A549 (cell line): ENCODE results near the gene GSTM2. TPM values are rescaled to one million over a fixed set of nuclear protein-coding genes. Genes with fewer than 3 reads are reported as not detected.
A peak's percentile ranks its signal among the peaks of the same experiment; 100 is the strongest.

Source experiments
- ATAC-seq, 2 experiments: fragments of 200-7000 bp in 1 of 2; fragments of >200 bp in 1 of 2; cut with Nextera tagmentation in 1 of 2; cut with Tn5 transposase in 1 of 2; 3 replicates each; pipeline versions ENCODE4 v1.8.0 to v1.9.1; 2018 to 2020; ENCODE audit warnings: mild to moderate bottlenecking in 1 of 2, moderate library complexity in 1 of 2
- CTCF ChIA-PET: fragments of 300-600 bp; sonication (Branson Sonifier 250); formaldehyde crosslinking; extraction: SDS; loops from one replicate; lab custom pipeline; 2021; ENCODE audit warnings: antibody characterized with exemption, inconsistent platforms; lab: Yijun Ruan, JAX
- POLR2A ChIA-PET: fragments of 350-600 bp; formaldehyde crosslinking; extraction: SDS; loops from one replicate; lab custom pipeline; 2021; ENCODE audit warnings: antibody characterized with exemption, inconsistent platforms; lab: Yijun Ruan, JAX
- DNase-seq, 2 experiments: peaks; one replicate each; pipeline versions ENCODE4 v3.0.0 to v3.0.0-alpha.2; 2011 to 2016; ENCODE audit warnings: low read depth in 1 of 2, low spot score in 1 of 2
- FAIRE-seq: peaks from 2 replicates; lab custom pipeline; 2011; peaks lifted over from hg19 to GRCh38; lab: Jason Lieb, UNC
- H3K27ac ChIP-seq, 2 experiments: fragments of >200 bp; sonication (Bioruptor Twin); formaldehyde crosslinking; 3 replicates each; pipeline ENCODE4 v1.5.1; 2016 to 2017
- H3K4me1 ChIP-seq: fragments of >200 bp; sonication (Bioruptor Twin); formaldehyde crosslinking; 3 replicates; pipeline ENCODE4 v1.6.1; 2016
- H3K4me2 ChIP-seq: fragments of >200 bp; sonication (Bioruptor Twin); formaldehyde crosslinking; 3 replicates; pipeline ENCODE4 v1.6.1; 2016
- H3K4me3 ChIP-seq: fragments of >200 bp; sonication (Bioruptor Twin); formaldehyde crosslinking; 3 replicates; pipeline ENCODE4 v1.5.1; 2016
- H3K9me3 ChIP-seq: fragments of >200 bp; sonication (Bioruptor Twin); formaldehyde crosslinking; 3 replicates; pipeline ENCODE4 v1.6.1; 2016
- BCL3 ChIP-seq: fragments of >200 bp; sonication (Bioruptor Twin); formaldehyde crosslinking; IDR thresholded peaks from 3 replicates; pipeline ENCODE4 v1.6.1; 2016
- CBX8 ChIP-seq: fragments of 200-600 bp; sonication (generic); IDR thresholded peaks from 2 replicates; pipeline ENCODE4 v1.6.1; 2016
- CTCF ChIP-seq: fragments of >200 bp; sonication (Bioruptor Twin); formaldehyde crosslinking; IDR thresholded peaks from 3 replicates; pipeline ENCODE4 v1.5.1; 2016
- ELK1 ChIP-seq: fragments of 150-350 bp; IDR thresholded peaks from 2 replicates; pipeline ENCODE4 v1.6.1; 2014; ENCODE audit warnings: low read depth, mild to moderate bottlenecking, low read length
- EP300 ChIP-seq, 2 experiments: fragments of >200 bp; sonication (Bioruptor Twin); formaldehyde crosslinking; IDR thresholded peaks; 2 replicates in 1 of 2; 3 replicates in 1 of 2; pipeline ENCODE4 v1.6.1; 2016 to 2017
- HES2 ChIP-seq: fragments of >200 bp; sonication (Bioruptor Twin); formaldehyde crosslinking; IDR thresholded peaks from 2 replicates; pipeline ENCODE4 v1.6.1; 2016
- HEYL ChIP-seq: fragments of 250-450 bp; sonication (Bioruptor Pico); IDR thresholded peaks from 2 replicates; pipeline ENCODE4 v1.8.0; 2021; ENCODE audit warnings: mild to moderate bottlenecking, moderate library complexity
- HOXA7 ChIP-seq: fragments of 250-450 bp; sonication (Bioruptor Pico); IDR thresholded peaks from 2 replicates; pipeline ENCODE4 v1.5.0; 2020; ENCODE audit warnings: mild to moderate bottlenecking, moderate library complexity
- JUNB ChIP-seq: fragments of >200 bp; sonication (Bioruptor Twin); formaldehyde crosslinking; IDR thresholded peaks from 2 replicates; pipeline ENCODE4 v1.6.1; 2016
- MAFK ChIP-seq: fragments of 450-650 bp; IDR thresholded peaks from 2 replicates; pipeline ENCODE4 v1.6.1; 2014; ENCODE audit not compliant: partially characterized antibody
- MAX ChIP-seq: IDR thresholded peaks from 2 replicates; pipeline ENCODE4 v1.6.1; 2012
- PBX3 ChIP-seq: IDR thresholded peaks from 2 replicates; pipeline ENCODE4 v1.6.1; 2012
- POLR2AphosphoS2 ChIP-seq: conservative IDR thresholded peaks from 2 replicates; pipeline ENCODE4 v1.6.1; 2012; ENCODE audit warnings: low read length, improper control_type of control experiment, inconsistent platforms
- RAD21 ChIP-seq, 2 experiments: fragments of >200 bp in 1 of 2; sonication (Bioruptor Twin) in 1 of 2; formaldehyde crosslinking in 1 of 2; IDR thresholded peaks in 1 of 2; conservative IDR thresholded peaks in 1 of 2; 2 replicates in 1 of 2; 3 replicates in 1 of 2; pipeline ENCODE4 v1.6.1; 2012 to 2018; ENCODE audit warnings: inconsistent platforms in 1 of 2
- SMC3 ChIP-seq: fragments of >200 bp; sonication (Bioruptor Twin); formaldehyde crosslinking; IDR thresholded peaks from 3 replicates; pipeline ENCODE4 v1.6.1; 2018; ENCODE audit warnings: inconsistent platforms
- TFCP2L1 ChIP-seq: fragments of 250-450 bp; sonication (Bioruptor Pico); IDR thresholded peaks from 2 replicates; pipeline ENCODE4 v1.5.0; 2021; ENCODE audit warnings: mild to moderate bottlenecking
- ZNF302 ChIP-seq: fragments of 250-450 bp; sonication (Bioruptor Pico); IDR thresholded peaks from 2 replicates; pipeline ENCODE4 v1.9.0; 2021; ENCODE audit warnings: inconsistent platforms, mild to moderate bottlenecking, moderate library complexity
- ZSCAN20 ChIP-seq: fragments of 250-450 bp; sonication (Bioruptor Pico); IDR thresholded peaks from 2 replicates; pipeline ENCODE4 v1.8.0; 2022; ENCODE audit warnings: mild to moderate bottlenecking, moderate library complexity
- WGBS: methylation state at CpG from one replicate; pipeline ENCODE4 v1.1.6; 2017; ENCODE audit errors: missing lambda C conversion rate; 5-methylcytosine and 5-hydroxymethylcytosine counted together
- polyA plus RNA-seq, 4 experiments: library from polyadenylated mRNA; depleted of rRNA in 3 of 4; stranded (reverse); fragments of >200 nt; fragmentation: RNase III in 1 of 4; extraction: RNeasy Plus Mini Kit Qiagen cat#74134 plus additional on column Dnase treatment in 1 of 4; gene quantifications; 2 replicates in 3 of 4; 3 replicates in 1 of 4; pipeline ENCODE4 v1.2.3, GENCODE V29; 2011 to 2017

The GSTM2 gene
- polyA plus RNA-seq, 2 of the 4 experiments (the other 2 are of a cell fraction) = 4.8 to 6.5 TPM

- H3K27ac ChIP-seq = no peak overlapping the region
- WGBS = 58% methylated on average over 6 of the region's 9 CpGs
- no peak for TF ChIP-seq PBX3
- no peak for TF ChIP-seq SMC3
- no peak for TF ChIP-seq BCL3
- no peak for TF ChIP-seq HES2
- TF ChIP-seq ELK1 = no peak
- TF ChIP-seq HEYL = no peak
- no peak for TF ChIP-seq ZSCAN20 (CRISPR knock-in tag)
- TF ChIP-seq MAX = no peak
- no peak for TF ChIP-seq CBX8
- TF ChIP-seq EP300 (IDR thresholded peaks at IDR 0.05) = no peak
- no peak for TF ChIP-seq JUNB
- TF ChIP-seq HOXA7 (CRISPR knock-in tag) = no peak
- TF ChIP-seq MAFK = no peak
- TF ChIP-seq TFCP2L1 = no peak
- no peaks in the 10 kb centered on the region for H3K9me3 ChIP-seq
- no peak overlapping the region for H3K4me3 ChIP-seq
- ATAC-seq (no peak), DNase-seq (no peak), FAIRE-seq (no peak)
- peaks cover 34% of the 10 kb centered on the region for H3K4me1 ChIP-seq
- no peak overlapping the region for H3K4me2 ChIP-seq
- POLR2A ChIA-PET = interaction anchor here (0.9 to 2.2 kb wide), 3 partner anchors 91 to 100 kb away, joined by 4 to 20 read pairs (median 7); partner anchors contain the start of gene GNAI3
- CTCF ChIA-PET = interaction anchor here (0.8 to 21.4 kb wide), 26 partner anchors 10 to 467 kb away, joined by 3 to 295 read pairs (median 6); partner anchors contain the start of genes AHCYL1, EPS8L3 and GSTM4
Observed at GRCh38 chr1:109639063-109639840, 28.6 kb upstream of the GSTM2 start.

- Histone ChIP-seq H3K4me1 (peaks cover 29% of the 10 kb centered on the region), H3K27ac (no peak overlapping the region), H3K4me2 (no peak overlapping the region), H3K9me3 (no peaks in the 10 kb centered on the region), H3K4me3 (no peak overlapping the region)
- WGBS = 31% methylated on average over 4 of the region's 6 CpGs
- ChIA-PET POLR2A (interaction anchor here (0.9 to 2.2 kb wide), 5 partner anchors 92 to 344 kb away, joined by 3 to 20 read pairs (median 4); partner anchors contain the start of genes AHCYL1 and GNAI3), CTCF (interaction anchor here (0.6 to 21.4 kb wide), 36 partner anchors 10 to 385 kb away, joined by 3 to 295 read pairs (median 5); partner anchors contain the start of genes AHCYL1, EPS8L3, GNAI3 and GSTM4)
- DNase-seq (no peak), FAIRE-seq (no peak), ATAC-seq (peak; percentile 9 to 11; a peak in 3 of 6 replicates)
- TF ChIP-seq ZNF302 (CRISPR knock-in tag) (no peak), PBX3 (no peak)
Observed at GRCh38 chr1:109639841-109640184, 28.0 kb upstream of the GSTM2 start.

- FAIRE-seq (no peak), ATAC-seq (peak; percentile 26 to 72; a peak in 4 of 6 replicates)
- peaks cover 24% of the 10 kb centered on the region for H3K4me1 ChIP-seq
- no peaks in the 10 kb centered on the region for H3K9me3 ChIP-seq
- POLR2A ChIA-PET = interaction anchor here (0.9 to 2.2 kb wide), 6 partner anchors 92 to 344 kb away, joined by 3 to 20 read pairs (median 4); partner anchors contain the start of genes AHCYL1 and GNAI3
- CTCF ChIA-PET = interaction anchor here (0.6 to 21.4 kb wide), 38 partner anchors 11 to 385 kb away, joined by 3 to 295 read pairs (median 5); partner anchors contain the start of genes AHCYL1, EPS8L3, GNAI3 and GSTM4
- H3K4me3 ChIP-seq = no peak overlapping the region
- no peak for TF ChIP-seq ZNF302 (CRISPR knock-in tag)
- TF ChIP-seq SMC3 = peak; percentile 50
- TF ChIP-seq RAD21 (conservative IDR thresholded peaks at IDR 0.05 in 1 of 2, IDR thresholded peaks at IDR 0.05 in 1 of 2) = peak in 1 of 2 experiments; percentile 60; a peak in 4 of 5 replicates
- TF ChIP-seq CTCF = peak; percentile 57
- no peak for TF ChIP-seq POLR2AphosphoS2
- TF ChIP-seq, all 56 proteins: peak for 3
- WGBS = 49% methylated on average over 4 of the region's 5 CpGs
- DNase-seq = peak in 1 of 2 experiments; percentile 58
- no peak overlapping the region for H3K27ac ChIP-seq
- no peak overlapping the region for H3K4me2 ChIP-seq
Observed at GRCh38 chr1:109640285-109640865, 27.5 kb upstream of the GSTM2 start.
